GM11168 (cell line): ENCODE data around the gene ZNF235.
"Not testable (repeated sequence)": the region's sequence is repeated elsewhere in the genome, so short reads cannot be mapped to it uniquely, and the experiment has no call there.

Experiments
- in situ Hi-C: fragments of 300-500 bp; cut with MboI; formaldehyde crosslinking; loops from one replicate; pipeline ENCODE4 v1.12.0; 2022; ENCODE audit warnings: low sequenced_read_pairs; ENCODE audit not compliant: unreplicated experiment

Gene ZNF235

DNA sequence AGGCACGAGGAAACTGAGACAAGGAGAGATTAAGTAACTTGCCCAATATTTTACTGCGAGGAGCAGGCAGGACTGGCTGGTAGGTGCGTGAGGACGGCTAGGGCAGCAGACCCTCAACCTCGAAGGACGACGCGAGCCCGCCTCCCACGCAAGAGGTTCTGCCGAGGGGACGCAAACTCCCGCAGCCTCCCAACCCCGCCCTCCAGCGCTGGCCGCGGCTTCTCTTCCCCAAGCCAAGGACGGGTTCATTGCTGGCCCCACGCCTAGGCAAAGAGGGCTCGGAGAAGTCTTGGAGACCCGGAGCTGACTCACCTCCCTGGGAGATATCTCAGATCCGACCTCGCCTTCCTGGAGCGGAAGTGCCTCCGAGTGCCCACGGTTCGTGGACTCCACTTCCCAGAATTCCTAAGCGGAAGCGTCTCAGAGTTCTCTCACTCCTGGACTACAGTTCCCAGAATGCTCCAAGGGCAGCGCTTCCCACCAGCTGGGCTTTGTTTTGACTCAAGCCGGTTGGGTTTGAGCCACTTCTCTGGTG lies at the start of gene ZNF235:
Gene ZNF235 (minus strand): TSS at position 367 of the 535 bp plus-strand sequence. CDS start 1,621 bp downstream, outside the sequence.
- in situ Hi-C loops, result loop anchor here (5.0 kb wide), 1 partner anchor 92 kb away; the partner anchor contains the start of gene ZNF227

DNA sequence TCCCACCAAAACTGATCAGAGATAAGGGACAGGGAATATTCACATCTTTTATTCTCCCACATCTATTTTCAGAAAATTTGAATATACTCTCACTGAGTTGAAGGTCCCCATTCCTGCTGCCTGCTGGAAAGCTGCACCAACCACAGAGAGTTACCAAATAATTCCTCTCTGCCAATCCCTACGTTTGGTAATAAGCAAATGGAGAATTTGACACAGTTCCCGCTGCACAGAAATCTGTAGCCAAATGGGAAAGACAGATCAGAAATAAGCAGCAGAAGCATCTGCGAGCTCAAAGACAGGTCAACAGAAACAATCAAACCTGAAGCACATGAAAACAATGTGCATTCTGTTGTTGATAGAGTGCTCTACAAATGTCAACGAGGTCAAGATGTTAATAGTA lies 41.7 kb upstream of the ZNF235 start:
- in situ Hi-C loops, result no loop called here

DNA sequence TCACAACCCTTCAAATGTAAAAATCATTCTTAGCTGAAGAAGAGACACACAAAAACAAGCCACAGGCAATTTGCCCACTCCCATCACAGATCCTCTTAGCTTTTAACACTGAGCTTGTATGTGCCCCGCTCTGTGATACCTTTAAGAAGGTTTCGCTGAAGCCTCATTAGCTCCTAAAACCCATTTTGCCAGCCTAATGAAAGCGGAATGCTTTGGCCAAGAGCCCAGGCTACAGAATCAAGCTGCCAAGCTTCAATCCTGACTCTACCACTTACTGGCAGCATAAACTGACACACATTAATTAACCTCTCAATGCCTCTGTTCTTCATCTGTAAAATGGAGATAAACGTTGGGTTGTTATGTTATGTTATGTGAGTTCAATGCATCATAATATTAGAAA lies 41.1 kb upstream of the ZNF235 start:
- in situ Hi-C loops, result no loop called here

DNA sequence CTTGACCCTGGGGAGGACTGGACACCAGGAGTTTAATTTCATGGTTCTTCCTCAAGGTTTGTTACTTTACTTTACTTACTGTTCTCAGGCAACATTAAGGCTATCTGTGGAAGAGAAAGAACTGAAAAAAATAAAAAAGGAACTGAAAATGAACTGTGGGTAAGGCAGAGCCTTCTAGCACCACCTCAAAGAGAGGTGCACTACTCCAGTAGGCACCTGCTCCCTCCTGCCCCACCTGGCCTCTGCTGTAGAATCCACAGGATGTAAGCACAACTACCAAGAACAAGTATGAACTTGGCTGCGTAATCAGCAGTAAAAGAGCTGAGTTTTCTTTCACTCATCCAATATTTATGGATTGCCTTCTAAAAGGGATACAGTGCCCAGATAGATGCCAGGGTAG lies 39.4 kb upstream of the ZNF235 start:
- in situ Hi-C loops, result no loop called here

DNA sequence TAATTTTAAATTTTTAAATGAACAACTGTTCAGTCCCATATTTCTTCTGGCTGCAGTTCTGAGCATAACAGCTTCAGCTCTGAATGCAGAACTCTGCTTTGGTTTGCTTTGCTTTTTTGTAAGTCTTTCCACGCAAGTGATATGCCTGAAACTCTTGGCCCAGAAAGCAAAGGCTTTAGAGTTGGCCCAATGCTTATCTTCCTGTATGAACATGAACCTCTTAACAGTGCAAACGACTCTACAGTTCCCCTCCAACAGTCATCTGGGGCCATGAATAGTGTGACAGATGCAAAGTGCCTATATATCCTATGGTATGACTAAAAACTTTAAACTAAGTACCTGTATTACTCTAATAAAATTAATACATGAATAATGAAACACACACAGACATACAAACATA lies 37.0 kb upstream of the ZNF235 start:
- in situ Hi-C loops, result no loop called here

DNA sequence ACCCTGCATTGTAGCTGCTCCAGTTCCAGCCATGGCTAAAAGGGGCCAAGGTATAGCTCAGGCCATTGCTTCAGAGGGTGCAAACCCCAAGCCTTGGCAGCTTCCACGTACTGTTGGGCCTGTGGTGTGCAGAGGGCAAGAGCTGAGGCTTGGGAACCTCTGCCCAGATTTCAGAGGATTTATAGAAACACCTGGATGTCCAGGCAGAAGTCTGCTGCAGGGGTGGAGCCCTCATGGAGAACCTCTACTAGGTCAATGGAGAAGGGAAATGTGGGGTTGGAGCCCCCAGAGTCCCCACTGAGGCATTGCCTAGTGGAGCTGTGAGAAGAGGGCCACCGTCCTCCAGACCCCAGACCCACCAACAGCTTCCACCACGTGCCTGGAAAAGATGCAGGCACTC lies 29.8 kb upstream of the ZNF235 start:
- in situ Hi-C loops, result not testable (repeated sequence)

DNA sequence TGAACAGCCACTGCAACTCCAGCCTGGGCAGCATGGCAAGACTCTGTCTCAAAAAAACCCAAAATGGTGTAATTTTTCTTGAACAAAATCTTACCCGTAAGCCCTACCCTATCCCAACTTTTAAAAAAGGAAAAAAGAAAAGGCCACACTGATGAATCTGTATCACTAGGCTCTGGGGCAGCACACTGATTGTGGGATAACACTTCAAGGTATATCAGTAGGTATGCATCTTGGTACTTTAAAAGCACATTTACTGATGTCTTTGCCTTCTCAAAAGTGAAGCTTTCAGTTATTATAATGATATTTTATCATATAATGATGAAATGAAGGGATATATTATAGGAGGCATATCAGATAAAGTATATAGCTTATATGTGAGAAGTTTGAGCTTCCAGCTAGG lies 27.3 kb upstream of the ZNF235 start:
- in situ Hi-C loops, result no loop called here

DNA sequence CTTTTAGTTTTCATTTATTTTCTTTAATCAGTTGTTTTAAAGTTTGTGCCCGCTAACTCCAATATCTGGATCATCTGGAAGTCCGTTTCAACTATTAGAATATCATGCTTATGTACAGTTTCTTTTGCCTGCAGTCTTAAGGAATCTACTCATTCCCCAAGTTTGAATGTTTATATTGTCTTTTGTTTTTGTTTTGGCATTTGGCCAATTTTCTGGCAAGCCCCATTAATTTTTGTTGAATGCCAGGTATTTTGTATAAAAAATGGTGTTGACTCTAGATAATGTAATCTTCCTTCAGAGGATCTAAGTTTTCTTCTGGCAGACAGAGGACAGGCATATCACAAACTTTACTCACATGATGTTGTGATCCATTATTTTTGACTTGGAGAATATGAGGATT lies 11.1 kb upstream of the ZNF235 start:
- in situ Hi-C loops, result no loop called here

DNA sequence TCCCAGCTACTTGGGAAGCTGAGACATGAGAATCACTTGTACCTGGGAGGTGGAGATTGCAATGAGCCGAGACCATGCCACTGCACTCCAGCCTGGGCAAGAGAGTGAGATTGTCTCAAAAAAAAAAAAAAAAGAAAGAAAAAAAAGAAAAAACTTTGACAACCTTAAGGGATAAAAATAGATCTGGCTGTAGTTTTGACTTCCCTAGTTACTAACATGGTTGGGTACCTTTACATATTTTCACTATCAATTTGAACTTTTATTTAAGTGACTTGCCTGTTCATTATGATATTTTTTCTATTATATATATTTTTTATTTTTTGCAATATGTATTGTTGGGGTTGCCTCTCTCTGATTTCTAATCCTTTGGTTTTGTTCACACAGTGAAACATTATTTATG lies 8.4 kb upstream of the ZNF235 start:
- in situ Hi-C loops, result no loop called here

DNA sequence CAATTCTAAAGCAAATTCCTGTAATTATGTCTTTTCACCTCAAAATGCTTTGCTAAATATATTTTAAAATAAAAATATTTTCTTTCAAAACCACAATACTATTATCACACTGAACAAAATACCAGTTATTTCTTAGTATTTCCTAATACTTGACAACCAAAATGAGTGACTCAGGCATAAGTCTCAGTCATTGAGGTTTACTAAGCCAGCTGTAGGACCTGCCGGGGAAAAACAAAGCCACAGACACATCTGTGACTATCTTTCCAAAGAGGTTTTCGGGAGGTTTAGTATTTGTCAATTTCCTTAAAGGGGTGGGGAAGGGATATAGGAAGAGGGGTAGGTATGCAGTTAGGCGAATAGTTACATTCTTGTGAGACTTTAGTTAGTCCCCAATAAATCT lies 3.2 kb upstream of the ZNF235 start:
- in situ Hi-C loops, result no loop called here

DNA sequence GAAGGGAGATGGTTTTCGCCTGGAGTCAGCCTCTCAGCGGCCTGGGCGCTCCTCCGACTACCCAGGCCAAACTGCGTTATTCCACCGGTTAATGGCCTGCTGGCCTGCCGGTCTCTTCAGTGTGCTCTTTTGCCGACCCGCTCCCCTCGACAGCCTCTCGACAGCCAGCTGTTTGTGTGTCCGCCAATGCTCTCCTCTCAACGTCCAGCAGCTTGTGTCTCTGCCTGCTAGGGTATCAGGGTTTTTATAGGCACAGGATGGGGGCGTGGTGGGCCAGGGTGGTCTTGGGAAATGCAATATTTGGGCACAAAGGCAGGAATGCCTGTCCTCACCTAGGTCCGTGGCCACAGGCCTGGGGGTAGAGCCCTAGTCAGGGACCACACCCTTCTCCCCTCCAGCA lies 1.5 kb upstream of the ZNF235 start:
- in situ Hi-C loops, result no loop called here

DNA sequence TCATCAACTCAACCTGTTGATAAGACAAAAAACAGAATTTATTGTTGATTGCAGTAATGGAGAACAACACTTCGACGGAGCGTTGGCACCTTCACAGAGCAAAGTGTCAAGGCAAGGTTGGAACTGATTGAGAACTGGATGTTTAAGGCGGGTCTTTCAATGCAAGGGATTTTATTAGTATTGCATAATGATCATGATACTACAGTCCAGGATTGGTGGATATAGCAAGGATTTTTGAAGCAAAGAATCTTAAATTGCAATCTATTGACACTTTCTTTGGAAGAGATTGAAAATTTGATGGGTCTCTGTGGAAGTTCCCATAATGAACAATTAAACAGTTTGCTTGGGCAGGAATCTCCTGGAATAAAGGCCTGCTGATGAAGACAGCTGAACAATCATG lies 632 bp upstream of the ZNF235 start:
- in situ Hi-C loops, result no loop called here

DNA sequence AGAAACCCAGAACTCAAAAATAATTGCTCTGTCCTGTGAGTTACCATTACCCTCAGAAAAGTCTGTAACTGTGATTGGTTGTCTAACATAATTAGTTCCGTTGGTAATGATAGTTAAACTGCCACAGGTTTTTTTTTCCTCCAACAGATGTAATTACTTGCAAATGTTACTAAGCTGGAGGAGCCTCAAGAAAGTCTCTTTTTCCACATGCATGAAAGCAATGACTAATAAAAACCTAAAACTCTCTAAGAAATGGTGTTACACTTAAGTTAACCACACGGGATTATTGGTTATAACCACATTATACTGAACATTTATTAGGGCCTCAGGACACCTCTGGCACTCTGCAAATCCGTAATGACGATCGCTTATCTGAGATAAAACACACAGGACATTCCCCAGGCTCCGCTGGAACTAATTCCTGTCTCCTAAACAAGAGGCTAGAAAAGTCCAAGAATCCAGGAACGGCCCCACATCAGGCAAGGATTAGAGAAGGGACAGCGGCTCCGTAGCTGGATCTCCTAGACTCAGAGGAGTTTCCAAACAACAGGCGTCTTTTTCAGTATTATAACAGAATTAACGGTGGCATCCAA lies 753 bp downstream of the ZNF235 start:
- in situ Hi-C loops, result loop anchor here (5.0 kb wide), 1 partner anchor 92 kb away; the partner anchor contains the start of gene ZNF227

DNA sequence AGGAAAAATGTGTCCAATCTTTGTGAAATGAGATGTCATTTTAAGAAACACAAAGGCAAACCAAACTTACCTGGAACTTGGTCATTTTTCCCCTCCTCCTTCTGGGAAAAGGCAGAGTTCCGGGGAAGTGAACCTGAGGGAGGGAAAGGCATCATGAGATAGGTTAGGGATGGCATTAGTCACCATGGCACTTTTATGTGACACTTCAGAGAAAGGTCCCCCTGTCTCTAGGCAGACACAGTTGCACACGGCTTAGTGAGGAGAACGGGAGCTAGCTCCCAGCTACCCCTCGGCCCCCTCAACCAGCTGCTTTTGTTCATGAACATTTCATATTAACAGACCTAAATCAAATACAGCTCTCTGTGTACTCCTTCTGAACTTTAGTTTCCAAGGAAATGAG lies 1.5 kb downstream of the ZNF235 start:
- in situ Hi-C loops, result loop anchor here (5.0 kb wide), 1 partner anchor 91 kb away; the partner anchor contains the start of gene ZNF227

DNA sequence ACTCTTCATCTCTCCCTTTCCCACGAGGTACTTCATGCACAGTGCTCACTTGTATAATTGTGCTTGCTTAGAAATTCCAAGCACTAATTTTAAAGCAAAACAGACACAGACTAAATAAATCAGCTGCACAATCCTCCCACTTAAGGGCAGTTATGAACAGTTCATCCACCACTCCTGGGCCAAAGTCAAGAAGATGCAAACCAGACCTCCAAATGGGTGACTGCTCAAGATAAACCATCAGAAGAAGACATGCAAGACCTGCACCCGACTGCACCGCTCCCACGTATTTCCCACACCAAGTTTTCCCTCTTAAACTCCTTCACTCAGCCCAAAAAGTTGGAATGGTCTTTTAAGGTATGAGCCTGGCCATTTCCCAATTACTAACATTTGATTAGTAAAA lies 19.9 kb downstream of the ZNF235 start:
- in situ Hi-C loops, result no loop called here

DNA sequence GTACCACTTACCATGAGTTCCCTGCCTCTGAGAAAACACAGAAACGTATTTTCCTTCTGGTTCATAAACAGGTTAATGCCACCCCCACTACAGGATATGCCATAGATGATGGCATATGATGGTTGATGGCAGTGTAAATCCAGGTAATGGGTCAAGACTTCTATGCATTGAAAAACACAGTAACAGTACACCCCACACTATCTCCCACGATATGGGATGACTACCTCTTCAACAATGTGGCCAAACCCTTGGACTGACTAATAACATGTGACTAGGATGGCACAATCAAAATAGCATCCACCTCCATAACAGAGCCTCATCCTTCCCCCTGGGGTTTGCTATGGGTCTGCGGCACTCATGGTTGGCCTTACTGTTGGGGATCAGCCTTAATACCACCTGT lies 22.0 kb downstream of the ZNF235 start:
- in situ Hi-C loops, result no loop called here

DNA sequence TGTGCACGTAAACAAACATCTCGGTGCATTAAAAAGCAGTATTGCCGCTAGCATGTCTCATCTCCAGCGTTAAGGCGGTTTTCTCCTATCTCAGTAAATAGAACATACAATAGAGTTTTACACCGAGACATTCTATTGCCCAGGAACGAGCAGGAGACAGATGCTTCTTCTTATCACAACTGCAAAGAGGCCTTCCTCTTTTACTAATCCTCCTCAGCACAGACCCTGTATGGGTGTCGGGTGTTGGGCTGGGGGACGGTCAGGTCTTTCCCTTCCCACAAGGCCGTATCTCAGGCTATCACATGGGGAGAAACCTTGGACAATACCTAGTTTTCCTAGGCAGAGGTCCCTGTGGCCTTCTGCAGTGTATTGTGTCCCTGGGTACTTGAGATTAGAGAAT lies 23.9 kb downstream of the ZNF235 start:
- in situ Hi-C loops, result no loop called here

DNA sequence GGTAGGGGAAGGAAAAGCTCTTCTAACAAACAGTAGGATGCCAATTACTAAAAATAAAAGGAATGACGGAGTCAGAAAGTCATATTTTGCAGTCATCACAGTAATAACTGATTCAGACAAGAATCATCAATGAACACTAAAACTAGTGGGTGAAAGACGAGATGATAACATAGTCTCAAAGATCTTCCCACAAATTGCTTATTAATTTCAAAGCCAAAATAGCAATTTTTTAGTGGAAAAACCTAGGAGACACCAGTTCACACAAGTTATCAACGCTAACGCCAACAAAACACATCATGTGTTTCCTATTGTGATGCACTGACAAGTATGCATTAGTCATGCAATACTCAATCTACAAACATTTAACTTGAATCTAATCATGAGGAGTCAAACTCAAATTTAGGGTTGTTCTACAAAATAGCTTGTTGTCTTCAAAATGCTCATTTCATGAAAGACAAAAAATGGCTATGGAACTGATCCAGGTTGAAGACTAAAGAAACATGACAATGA lies 26.6 kb downstream of the ZNF235 start:
- in situ Hi-C loops, result no loop called here

DNA sequence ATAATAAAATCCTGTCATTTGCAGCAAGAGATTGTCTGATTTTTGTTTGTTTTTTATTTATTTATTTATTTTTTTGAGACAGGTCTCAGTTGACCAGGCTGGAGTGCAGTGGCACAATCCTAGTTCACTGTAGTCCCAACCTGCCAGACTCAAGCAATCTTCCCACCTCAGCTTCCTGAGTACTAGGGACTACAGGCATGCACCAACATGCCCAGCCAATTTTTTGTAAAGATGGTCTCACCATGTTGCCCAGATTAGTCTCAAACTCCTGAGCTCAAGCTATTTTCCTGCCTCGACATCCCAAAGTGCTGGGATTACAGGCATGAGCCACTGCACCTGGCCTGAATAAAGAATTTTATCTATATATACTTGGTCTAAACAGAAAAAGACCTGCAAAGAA lies 27.5 kb downstream of the ZNF235 start:
- in situ Hi-C loops, result no loop called here

DNA sequence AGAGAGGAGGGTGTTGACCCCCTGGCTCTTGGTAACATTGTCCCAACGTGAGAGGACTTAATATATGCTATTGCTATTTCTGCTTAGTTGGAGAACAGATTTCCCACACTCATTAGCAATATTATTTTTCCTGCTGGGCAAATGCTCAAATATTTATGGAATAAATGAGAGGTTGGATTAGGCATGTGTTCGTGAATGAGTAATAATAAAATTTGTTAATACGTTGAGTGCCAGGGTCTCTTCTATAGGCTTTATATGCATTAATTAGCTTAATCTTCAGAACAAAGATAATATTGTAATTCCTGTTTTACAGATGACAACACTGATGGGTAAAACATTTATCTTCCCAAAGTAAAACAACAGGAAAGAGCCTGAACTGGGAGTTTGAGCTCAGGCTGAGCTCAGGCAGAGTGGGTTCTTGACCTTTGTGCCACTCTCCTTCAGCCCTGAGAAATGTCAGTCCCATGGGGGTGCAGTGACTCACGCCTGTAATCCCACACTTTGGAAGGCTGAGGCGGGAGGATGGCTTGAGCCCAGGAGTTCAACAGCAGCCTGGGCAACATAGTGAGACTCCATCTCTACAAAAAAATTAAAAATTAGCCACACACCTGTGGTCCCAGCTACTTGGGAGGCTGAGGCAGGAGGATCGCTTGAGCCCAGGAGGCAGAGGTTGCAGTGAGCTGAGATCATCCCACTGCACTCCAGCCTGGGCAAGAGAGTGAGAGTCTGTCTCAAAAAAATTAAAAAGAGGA lies 44.0 kb downstream of the ZNF235 start:
- in situ Hi-C loops, result no loop called here

DNA sequence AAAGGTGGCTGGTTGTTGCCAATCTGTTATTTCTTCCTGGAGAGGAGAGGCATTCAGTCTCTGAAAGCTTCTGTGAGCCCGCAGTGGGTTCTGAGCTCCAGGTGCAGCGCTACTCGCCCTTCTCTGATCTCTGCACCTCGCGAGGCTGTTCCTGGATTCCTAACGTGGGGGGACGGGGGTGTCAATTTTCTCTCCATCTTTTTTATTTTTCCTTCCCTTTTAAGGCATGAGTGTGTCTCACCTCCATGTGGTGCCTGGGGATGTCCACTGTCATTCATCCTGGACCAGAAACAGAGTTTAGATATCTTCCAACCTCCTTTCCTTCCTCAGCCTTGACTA lies 44.5 kb downstream of the ZNF235 start:
- in situ Hi-C loops, result no loop called here
